ENCODE results near the gene DNPH1. TPM values are rescaled to one million over a fixed set of nuclear protein-coding genes. Genes with fewer than 3 reads are reported as not detected.

Gene DNPH1
- total and polyA plus RNA-seq, 8 donors, result 42.9 to 158 (median 109) TPM; not detected in 1

DNA sequence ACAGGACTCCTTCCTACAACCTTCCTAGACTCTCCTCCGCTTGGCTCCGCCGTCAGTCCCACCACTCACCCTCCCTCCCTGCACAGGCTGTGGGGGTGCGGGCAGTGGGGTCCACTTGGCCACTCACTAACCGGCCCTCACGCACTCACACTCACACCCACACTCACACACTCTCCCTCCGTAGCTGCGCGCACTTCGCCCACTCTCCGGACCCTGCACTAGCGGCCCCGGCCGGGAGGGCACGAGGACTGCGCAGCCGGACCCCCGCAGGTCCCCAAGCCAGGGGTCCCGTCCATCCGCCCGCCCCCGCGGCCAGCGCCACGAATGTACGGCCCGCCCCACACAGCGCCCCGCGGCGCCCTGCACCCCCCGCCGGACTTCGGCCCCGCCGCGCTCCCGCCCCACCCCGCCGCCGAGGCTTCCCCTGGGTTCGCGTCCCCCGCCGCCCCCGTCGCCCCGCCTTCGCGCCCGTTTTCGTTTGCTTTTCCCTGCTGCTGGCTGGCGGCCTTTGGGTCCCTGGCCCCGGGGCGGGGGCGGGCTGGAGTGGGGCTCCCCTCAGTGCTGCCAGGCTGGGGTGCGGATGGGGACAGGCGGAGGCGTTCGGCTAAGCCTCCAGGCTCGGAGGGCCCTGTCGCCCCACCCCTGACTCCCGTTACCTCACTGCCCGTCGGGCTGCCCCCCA lies 45.8 kb upstream of the DNPH1 start:
- peak; percentile 55 to 85 for DNase-seq
- H3K27ac ChIP-seq, result peak overlapping the region in 1 of 5 donors; percentile 39
- H3K9me3 ChIP-seq, result no peaks in the 10 kb centered on the region
- peaks cover 0 to 62% (median 15%) of the 10 kb centered on the region in 3 donors for H3K27me3 ChIP-seq
- intact Hi-C loops (cut with DNase I; ENCODE audit: low total_unique reads), result loop anchor here (10.0 kb wide), 1 partner anchor 60 kb away; no protein-coding TSS in a partner anchor
- 5 to 10% (median 8%) methylated on average over 34 to 65 of the region's 65 CpGs for WGBS, 5 donors
- peak overlapping the region; percentile 46 to 59 (median 47) for H3K4me3 ChIP-seq
- peaks cover 16 to 31% (median 23%) of the 10 kb centered on the region in 4 donors for H3K4me1 ChIP-seq
- H3K36me3 ChIP-seq, result no peaks in the 10 kb centered on the region
- no peak for TF ChIP-seq POLR2A (IDR thresholded peaks at IDR 0.05)
- TF ChIP-seq POLR2AphosphoS5 (IDR thresholded peaks at IDR 0.05), result no peak
- TF ChIP-seq EP300 (IDR thresholded peaks at IDR 0.05), result no peak
- TF ChIP-seq, protein P1, sequence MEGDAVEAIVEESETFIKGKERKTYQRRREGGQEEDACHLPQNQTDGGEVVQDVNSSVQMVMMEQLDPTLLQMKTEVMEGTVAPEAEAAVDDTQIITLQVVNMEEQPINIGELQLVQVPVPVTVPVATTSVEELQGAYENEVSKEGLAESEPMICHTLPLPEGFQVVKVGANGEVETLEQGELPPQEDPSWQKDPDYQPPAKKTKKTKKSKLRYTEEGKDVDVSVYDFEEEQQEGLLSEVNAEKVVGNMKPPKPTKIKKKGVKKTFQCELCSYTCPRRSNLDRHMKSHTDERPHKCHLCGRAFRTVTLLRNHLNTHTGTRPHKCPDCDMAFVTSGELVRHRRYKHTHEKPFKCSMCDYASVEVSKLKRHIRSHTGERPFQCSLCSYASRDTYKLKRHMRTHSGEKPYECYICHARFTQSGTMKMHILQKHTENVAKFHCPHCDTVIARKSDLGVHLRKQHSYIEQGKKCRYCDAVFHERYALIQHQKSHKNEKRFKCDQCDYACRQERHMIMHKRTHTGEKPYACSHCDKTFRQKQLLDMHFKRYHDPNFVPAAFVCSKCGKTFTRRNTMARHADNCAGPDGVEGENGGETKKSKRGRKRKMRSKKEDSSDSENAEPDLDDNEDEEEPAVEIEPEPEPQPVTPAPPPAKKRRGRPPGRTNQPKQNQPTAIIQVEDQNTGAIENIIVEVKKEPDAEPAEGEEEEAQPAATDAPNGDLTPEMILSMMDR (IDR thresholded peaks at IDR 0.05), result no peak

DNA sequence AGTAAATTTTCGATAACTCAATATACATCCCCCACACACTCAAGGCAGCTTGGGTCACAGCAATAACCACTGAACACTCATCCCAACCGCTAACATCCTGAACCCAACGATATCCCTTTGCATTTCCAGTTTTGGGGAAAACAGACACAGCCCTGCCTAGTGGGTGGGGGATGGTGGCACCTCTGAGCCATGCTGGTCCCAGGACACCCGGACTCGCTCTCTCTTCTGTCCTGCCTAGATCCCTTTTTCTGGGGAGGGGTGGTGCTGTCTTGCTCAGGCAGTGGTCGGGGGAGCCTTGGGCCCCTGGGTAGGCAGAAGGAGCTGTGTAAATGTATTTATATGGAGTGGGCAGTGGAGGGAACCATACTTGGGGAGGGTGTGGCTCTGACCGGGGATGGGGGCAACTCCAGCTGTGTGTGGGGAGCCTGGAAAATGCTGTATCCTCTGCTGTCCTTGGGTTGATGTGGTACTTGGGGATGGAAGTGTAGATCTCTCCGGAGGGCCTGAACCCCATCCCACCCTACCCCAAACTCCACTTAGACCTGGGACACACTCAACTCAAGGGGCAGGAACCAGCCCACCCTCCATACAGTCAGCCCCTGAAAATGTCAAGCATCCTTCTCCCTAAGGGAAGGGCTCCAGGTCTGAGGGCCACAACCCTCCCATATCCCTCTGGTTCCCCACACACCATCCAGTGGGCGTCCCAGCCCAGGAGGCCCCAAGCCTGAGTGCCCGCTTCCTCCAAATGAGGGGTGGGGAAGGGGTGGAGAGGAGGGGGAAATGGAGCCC lies 45.0 kb upstream of the DNPH1 start:
- Histone ChIP-seq H3K4me1 (peaks cover 24 to 38% (median 30%) of the 10 kb centered on the region in 4 donors), H3K27me3 (peaks cover 0 to 70% (median 19%) of the 10 kb centered on the region in 3 donors), H3K9me3 (no peaks in the 10 kb centered on the region), H3K4me3 (peak overlapping the region in 2 of 4 donors; percentile 46 to 59), H3K36me3 (no peaks in the 10 kb centered on the region), H3K27ac (peak overlapping the region in 1 of 5 donors; percentile 39)
- DNase-seq, result no peak
- intact Hi-C loops (cut with DNase I; ENCODE audit: low total_unique reads), result loop anchor here (10.0 kb wide), 1 partner anchor 60 kb away; no protein-coding TSS in a partner anchor
- 79 to 87% (median 83%) methylated on average over 8 to 10 of the region's 10 CpGs for WGBS, 5 donors
- TF ChIP-seq EP300 (IDR thresholded peaks at IDR 0.05), result no peak
- no peak for TF ChIP-seq POLR2AphosphoS5 (IDR thresholded peaks at IDR 0.05)

DNA sequence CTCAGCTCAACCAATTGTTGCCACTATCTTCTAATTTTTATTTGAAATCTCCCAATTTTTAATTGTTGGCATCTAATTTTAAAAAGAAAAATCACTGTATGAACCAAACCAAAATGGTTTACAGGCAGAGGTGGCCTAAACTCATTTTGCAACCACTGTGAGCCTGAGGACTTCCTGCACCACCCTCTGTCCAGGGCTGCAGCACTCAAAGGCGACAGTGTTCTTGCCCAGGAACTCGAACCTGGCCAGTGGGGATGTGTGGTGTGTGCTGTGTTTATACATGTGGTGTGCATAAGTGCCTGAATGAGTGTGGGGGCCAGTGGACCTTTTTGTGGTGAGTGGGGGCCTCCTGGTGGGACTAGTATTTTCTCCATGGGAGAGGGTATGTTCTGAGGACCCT lies 44.4 kb upstream of the DNPH1 start:
- peaks cover 0 to 71% (median 23%) of the 10 kb centered on the region in 3 donors for H3K27me3 ChIP-seq
- H3K36me3 ChIP-seq, result no peaks in the 10 kb centered on the region
- H3K27ac ChIP-seq, result no peak overlapping the region
- whole genome bisulfite sequencing, 5 donors, result 43 to 60% (median 55%) methylated on average over 2 of the region's 2 CpGs
- DNase-seq, result no peak
- TF ChIP-seq, protein P1 (IDR thresholded peaks at IDR 0.05), result no peak
- TF ChIP-seq EP300 (IDR thresholded peaks at IDR 0.05), result no peak
- no peak for TF ChIP-seq POLR2AphosphoS5 (IDR thresholded peaks at IDR 0.05)
- no peak for TF ChIP-seq POLR2A (IDR thresholded peaks at IDR 0.05)
- H3K4me3 ChIP-seq, result no peak overlapping the region
- intact Hi-C loops (cut with DNase I; ENCODE audit: low total_unique reads), result loop anchor here (10.0 kb wide), 1 partner anchor 61 kb away; no protein-coding TSS in a partner anchor
- no peaks in the 10 kb centered on the region for H3K9me3 ChIP-seq
- H3K4me1 ChIP-seq, result peaks cover 30 to 44% (median 36%) of the 10 kb centered on the region in 4 donors

DNA sequence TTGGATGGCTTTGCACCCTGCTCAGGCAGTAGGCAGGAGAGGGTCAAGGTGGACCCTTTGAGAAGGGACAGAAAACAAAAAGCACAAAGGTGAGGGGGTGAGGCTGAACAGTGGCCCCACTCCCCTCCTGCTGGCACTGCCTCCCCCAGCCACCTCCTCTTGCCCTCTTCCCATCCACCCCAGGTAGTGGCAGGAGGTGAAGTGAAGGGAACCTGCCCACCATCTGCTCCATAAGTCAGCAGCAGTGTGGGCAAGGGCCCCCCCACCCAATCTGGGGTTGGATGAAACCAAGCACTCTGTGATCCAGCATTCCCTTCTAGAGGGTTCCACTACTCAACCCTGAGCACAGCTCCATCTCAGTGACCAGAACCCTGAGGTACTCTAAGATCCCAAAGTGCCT lies 42.7 kb upstream of the DNPH1 start:
- Histone ChIP-seq H3K4me3 (no peak overlapping the region), H3K27ac (no peak overlapping the region), H3K4me1 (peaks cover 37 to 59% (median 48%) of the 10 kb centered on the region in 4 donors), H3K27me3 (peaks cover 0 to 69% (median 23%) of the 10 kb centered on the region in 3 donors), H3K9me3 (no peaks in the 10 kb centered on the region), H3K36me3 (no peaks in the 10 kb centered on the region)
- no peak for DNase-seq
- intact Hi-C loops (cut with DNase I; ENCODE audit: low total_unique reads), result loop anchor here (10.0 kb wide), 1 partner anchor 63 kb away; no protein-coding TSS in a partner anchor
- TF ChIP-seq EP300 (IDR thresholded peaks at IDR 0.05) (no peak), POLR2AphosphoS5 (IDR thresholded peaks at IDR 0.05) (no peak), POLR2A (IDR thresholded peaks at IDR 0.05) (no peak)
- TF ChIP-seq, protein P1 (IDR thresholded peaks at IDR 0.05), result no peak
